Ecto neural progenitor cell (in vitro differentiated cells): ENCODE measurements around the gene JOSD1.

Experiments
- DNase-seq: peaks from one replicate; pipeline ENCODE4 v3.0.0-alpha.2; 2018; ENCODE audit warnings: low spot score

The JOSD1 gene

DNA sequence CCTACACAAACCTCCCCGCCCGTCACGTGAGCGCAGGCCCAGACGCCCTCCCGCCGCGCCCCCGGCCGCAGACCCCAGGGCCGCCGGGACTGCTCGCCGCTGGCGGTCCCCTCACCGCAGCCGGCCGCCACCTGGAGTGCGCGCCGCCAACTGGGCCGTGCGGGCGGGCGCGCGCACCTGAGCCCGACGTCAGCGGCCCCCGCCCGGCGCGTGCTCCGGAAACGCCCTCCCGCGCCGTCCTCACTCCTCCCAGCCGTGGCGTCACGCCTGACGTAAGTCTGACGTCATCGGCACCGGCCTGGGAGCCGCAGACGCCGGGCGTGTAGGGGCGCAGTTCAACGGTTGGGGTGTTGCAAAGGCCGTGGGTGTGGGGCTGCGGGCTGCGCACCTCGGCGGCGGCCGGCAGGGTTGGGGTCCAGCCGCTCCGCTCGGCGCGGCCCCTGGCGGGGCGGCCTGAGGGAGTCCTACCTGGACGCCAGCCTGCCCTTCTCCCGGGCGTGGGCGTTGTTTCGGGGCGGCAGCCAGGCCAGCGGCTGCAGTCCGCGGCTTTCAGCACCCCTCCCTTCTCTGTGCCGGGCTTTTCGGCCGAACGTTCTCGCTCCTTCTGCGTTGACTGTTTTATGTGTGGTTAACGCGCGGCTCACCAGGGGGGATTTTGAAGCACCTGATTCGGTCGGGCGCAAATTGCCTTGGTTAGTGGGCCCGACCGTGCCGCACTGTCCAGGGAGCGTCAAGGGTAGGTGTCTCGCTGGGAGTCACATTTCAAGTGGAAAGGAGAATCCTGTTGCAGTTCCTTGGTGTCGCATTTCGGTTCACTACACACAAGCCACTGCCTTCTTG is at the start of gene JOSD1:
TSS of gene JOSD1 (minus strand) at position 155 of the 840 bp plus-strand sequence. CDS start 956 bp downstream, outside the sequence.
- peak; percentile 97 for DNase-seq

DNA sequence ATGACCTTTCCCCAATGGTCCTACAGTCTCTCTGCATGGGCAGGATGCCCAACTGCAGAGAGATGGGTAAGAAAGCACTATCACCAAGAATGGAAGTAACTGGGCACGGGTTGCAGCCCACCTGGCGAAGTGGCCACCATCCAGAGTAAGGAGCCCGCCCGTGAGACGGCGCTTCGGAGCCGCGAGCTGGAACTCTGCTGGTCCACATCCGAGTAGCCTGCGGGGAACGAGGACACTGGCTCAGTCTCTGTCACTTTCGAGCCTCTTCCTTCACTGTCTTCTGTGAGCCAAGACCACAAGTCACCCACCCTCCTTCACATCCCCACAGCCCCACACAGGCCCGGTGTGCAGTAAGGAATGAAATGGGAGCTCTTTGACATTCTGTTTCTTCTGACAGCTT is 49.4 kb upstream of the JOSD1 start:
- no peak for DNase-seq

DNA sequence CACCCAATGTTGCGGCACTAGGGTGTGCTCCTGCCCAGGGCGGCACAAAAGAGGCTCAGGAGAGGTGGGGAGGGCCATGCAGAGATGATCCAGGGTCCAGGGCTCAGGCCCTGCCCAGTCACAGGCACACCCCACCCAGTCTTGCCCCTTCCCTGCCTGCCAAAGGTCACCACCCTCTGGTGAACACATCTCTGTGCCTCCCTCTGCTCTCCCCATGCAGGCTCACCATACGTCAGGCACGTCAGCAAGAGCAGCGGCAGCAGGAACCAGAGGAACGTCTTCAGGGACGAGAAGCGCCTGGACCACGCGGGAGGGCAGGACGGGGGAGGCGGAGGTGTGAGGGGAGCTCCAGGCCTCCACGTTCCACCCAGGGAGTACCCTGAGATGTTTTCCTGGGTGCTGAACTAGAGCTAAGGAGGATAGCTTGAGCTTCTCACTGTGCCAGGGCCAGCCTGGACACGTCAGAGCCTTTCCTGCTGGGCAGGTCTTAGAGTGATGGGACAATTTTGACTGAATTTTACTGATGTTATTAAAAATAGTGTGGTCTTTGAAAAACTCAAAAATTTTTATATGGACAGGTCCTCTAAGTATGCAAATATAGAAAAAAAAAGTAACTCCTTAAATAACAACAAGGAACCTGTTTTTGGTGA is 47.9 kb upstream of the JOSD1 start:
- no peak for DNase-seq

DNA sequence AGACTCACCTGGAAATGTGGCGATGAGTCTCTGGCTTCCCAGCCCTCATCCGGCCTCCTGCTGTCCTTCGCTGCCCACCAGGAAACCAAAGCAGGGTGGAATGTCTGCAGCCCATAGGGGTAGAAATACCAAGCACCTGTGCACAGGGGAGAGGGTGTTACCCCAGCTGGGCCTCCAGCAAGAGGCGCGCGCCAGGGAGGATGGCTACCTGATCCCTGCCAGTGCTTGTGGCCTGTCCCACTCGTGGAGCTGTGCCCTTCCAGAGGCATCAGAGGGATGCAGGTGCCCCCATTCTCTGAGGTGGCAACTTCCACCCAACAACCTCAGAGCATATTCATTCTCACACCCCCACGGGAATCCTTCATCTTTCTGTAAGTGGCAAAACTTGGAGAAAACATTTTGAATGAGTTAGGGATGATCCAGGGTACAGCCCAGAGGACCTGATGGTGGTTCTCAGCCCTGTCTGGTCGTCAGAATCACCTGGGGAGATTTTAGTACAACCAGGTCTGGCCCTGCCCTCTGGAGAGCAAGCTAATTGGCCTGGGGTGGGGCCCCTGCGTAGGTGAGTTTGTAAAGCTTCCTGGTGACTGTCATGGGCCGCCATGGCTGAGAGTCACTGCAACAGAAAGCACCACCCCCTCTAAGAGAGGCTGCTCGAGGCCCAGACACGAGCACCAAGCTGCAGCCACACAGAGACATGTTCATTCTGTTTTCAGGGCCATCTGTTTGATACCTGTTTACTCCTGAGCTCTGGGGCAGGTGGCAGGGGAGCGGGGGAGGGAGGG is 45.1 kb upstream of the JOSD1 start:
- no peak for DNase-seq

DNA sequence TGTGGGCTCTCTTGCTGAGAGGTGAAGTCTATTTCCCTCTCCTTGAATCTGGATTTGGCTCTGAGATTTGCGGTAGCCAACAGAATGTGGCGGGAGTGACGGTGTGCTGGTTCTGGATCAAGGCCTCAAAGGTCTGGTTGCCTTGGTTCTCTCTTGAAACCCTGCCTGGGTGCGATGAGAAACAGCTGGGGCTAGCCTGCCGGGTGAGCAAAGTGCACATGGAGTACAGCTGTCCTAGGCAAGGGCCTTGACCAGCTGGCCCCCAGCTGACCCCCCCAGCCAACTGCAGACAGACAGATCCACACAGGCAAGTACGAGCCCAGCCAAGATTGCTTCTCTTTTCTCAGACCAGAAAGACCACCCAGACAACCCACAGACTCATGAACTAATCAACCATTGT is 44.2 kb upstream of the JOSD1 start:
- DNase-seq: no peak

DNA sequence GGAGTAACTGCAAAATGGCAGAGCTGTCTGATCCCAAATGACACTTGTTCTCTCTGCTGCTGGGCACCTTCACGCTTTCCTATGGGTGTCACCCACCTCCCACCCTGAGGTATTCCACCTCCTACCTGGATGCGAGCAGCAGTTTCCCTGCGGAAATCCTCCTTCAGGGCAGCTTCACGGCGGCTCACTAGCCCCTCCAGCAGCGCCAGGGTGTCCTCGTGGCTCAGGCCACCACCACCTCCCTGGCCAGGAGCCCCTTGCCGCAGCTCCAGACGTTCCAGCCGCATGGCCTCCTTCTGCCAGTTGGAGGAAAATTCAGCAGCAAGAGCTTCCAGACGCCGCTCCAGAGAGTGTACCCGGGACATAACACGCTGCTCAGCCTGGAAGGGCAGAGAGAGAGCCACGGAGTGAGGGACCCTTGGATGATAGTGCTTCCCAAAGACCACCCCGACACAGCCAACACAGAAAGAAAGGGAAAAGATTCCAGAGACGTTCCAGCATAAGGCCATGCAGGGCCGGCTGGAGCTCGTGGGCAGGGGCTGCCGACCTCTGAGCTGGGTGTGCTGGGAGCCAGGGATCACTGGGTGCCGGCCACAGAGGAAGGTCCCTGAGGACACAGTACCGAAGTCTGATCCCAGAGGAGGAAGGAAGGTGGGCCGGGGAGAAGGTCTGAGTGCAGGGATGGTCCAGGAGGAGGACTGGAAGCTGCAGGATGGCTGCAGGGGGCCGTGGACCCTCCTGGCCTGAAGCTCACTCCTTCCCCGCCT is 41.6 kb upstream of the JOSD1 start:
- no peak for DNase-seq

DNA sequence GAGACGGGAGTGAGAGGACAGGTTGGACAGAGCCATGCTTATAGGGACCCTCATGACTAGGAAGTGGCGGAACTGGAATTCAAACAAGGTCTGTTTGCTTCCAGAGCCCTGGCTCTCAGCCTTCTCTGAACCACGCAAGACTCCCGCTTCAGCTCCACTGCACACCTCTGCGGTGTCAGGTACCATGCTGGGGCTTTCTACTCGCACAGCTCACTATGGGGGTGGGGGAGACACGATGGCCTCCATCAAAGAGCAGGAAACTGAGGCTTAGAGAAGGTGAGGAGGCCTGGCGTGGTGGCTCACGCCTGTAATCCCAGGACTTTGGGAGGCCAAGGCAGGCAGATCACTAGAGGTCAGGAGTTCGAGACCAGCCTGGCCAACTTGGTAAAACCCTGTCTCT is 40.8 kb upstream of the JOSD1 start:
- DNase-seq: no peak

DNA sequence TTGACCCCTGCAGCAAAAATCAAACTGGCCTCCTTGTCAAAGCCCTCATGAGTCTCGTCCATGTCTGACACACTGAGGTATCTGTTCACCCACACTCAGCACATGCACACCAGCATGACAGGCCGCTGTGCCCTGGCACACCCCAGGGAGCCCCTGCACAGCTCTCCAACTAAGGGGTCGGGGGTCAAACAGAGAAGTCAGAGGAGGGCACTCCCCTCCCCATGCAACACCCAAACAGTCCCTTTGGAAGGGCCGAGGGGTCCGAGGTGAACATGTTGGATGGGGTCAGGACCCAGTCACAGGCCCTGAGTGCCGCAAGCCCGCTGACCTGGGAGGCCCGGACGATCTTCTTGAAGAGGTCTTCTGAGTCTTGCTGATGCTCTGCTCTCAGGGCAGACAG is 40.4 kb upstream of the JOSD1 start:
- DNase-seq: no peak

DNA sequence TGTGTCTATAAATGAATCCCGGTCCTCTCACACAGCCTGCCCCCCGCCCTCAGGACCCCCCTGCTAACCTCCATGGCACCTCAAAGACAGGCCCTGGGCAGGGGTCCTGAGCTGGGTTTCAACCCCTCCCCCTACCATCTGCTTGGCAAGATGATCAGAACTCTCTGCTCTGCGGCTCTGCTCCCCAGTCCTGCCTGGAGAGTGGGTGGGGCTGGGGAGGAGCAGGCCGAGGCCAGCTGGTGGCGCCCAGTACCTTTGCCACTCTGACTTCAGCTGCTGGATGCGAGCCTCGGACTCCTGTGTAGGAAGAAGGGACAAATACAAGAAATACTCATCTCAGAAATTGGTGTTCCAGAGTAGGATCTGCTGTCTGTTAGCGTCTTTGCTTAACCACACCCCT is 40.0 kb upstream of the JOSD1 start:
- DNase-seq: no peak

DNA sequence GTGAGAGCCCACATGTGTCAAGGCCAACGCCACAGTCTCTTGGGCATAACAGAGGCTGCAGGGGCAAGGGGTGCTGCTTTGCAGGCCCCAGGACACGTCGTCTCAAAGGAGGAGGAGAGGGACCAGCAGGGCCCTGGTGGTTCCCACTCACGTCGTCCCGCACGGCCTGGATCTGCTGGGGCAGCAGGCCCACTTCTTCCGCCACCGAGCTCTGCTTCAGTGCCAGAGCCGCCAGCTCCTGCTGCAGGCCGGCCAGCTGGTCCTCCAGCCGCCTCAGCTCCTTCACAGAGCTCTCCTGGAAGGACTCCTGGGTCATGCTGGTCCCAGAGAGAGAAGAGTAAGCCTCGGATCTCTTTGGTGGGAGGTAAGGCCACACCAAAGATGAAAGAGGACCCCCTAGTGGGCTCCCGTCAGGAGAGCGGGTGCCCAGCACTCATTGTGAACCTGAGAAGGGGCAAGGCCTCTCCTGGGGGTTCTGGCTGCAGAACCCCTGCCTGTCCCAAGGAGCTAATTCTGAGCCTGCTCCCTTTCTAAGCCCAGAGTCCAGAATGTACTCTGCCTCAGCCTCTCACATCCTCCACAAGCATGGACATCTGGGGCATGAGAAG is 39.5 kb upstream of the JOSD1 start:
- DNase-seq: no peak

DNA sequence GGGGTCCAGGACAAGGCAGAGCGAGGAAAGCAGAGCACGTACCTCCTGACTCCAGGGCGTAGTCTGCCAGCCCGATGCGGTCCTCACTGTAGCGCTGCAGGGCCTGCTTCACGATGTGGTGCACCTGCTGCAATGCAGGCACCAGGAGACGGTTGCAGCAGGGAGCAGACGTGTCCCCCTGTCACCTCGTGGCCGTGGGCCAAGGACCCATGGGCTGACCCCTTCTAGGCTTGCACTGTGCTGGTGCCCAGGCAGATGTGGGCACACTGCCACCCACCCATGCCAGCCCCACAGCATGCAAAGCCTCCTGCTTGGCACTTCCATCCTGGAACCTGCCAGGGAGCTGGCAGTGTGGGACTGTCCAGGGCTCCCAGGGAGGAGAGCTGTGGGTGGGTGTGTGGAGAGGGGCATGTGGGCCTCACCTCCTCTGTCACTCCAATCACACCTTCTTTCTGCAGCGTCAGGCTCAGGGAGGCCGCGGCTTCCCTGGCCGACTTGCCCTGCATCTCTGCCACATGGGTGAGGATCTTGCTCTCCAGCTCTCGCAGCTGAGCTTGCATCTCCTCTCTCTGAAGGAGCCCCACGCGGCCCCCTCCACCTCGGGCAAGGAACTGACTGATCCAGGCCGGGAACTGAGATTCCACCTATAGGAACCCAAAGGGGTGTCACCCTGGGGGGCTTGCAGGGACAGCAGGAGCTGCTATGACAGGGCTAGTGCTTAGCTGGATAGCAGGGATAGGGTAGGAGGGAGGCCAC is 38.7 kb upstream of the JOSD1 start:
- no peak for DNase-seq

DNA sequence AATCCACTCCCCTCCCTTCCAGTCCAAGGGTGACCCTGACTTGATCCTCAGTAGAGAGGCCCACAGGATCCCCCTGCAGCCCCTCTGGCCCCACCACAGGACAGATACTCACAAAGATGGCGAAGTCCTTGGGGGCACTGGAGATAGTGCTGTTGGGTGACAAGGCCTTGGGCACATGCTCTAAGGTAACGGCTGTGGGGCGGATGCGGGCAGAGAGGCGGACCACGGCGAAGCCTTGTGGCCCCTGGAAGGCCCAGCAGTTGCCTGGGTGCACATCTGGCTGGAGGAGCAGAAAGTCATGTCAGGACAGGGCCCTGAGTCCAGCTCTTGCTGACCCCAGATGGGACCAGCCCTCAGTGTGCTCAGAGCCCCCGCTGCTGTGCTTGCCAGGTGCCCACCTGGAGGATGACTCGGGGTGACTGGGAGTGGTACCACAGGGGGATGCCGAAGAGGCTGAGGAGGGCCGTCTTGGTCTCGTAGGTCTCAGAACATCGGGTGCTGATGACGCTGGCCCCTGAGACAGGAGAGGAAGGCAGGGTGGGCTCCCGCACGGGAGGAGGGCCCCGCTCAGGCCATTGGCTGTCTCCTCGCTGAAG is 37.8 kb upstream of the JOSD1 start:
- DNase-seq: no peak

DNA sequence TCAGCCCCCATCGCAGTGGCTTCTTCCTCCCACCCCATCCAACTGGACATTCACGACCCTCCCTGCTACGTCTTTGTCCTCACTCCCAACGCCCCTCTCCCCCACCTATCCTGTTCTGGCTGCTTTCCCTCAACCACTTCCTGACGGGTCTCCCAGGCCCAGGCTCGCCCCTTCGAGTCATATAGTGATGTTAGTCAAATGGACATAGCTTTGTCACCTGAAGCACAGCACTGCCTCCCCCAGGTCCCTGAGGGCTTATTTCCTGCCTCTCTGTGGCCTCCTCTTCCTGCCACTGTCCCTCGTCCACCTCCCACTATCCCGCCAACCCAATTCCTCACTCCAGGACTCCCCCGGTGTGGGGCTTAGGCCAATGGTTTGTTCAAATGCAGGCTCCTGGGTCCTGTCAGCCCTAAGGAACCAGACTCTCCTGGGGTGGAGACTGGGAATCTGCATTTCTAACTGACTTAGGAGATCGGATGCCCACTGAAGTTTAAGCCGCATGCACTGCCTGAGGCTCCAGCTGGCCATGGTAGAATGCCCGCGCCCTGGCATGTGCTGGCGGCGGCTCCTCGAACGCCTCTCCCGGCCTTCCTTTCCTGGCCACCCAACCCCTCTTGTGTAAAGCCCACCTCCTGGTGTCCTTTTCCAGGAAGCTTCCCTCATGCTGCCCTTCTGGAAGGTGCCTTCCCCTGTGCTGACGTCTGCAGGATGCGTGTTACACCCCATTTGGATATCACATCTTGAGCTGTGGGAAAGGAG is 36.7 kb upstream of the JOSD1 start:
- no peak for DNase-seq

DNA sequence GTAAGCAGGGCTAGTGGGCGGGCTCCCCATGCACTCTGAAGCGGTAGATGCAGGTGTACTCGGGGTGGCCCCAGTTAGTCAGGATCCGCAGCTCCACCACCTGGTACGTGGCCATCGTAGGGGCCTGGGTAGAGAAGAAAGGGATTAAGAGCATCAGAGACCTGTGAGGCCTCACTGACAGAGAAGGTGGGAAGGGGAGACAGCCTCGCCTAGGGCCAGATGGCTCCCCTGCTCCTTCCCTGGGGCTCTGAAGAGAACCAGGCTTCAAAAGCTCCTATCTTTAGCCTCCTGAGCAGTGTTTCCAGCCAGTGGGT is 35.5 kb upstream of the JOSD1 start:
- no peak for DNase-seq

DNA sequence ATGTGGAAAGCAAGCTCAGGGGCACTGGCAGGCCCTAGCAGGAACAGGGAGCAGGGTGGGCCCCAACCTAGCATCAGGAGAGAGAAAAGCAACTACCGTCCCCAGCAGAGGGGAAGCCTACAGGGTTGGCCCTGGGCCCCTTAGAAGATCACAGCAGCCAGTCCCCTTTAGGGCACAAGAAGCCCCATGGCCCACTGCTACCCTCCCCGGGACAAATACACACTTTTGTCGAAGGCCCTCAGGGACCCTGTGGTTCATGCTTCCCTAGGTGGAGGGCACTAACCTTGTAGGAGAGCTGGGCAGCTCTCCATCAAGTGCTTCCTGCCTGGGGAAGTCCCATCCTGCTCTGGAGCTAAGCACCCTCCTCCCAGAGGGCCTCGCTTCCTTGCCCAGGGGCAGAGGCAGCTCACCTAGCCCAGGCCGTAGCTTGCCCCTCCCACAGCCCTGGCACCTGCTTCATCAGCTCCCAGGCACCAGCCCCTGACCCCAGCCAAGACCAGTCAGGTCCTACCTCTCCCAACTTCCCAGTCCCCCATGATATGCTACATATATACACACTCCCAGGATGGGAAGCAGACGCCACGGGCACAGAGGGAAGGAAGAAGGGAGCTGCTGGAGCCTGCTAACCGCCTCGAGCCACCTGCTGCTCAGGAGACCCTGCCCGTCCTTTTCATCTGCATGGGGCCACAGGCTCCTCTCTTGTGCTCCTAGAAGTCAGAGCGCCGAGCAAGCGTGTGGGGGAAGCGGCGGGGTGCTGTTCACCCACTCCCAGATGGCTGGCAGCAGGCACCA is 34.9 kb upstream of the JOSD1 start:
- DNase-seq: no peak

DNA sequence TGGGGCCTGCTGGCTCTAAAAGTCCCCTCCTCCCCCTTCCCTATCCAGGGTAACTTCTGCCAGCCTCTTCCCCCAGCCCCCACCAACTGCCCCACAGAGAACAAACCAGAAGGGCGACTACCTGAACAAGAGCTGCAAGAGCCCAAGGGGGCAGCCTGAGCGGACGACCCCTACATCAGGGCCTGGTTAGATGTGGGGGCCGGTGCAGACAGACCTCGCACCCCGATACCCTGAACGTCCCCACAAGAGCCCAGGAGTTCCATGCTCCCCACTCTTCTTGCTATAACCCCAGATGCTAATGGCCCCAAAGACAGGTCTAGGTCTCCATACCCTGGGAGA is 34.4 kb upstream of the JOSD1 start:
- DNase-seq: no peak

DNA sequence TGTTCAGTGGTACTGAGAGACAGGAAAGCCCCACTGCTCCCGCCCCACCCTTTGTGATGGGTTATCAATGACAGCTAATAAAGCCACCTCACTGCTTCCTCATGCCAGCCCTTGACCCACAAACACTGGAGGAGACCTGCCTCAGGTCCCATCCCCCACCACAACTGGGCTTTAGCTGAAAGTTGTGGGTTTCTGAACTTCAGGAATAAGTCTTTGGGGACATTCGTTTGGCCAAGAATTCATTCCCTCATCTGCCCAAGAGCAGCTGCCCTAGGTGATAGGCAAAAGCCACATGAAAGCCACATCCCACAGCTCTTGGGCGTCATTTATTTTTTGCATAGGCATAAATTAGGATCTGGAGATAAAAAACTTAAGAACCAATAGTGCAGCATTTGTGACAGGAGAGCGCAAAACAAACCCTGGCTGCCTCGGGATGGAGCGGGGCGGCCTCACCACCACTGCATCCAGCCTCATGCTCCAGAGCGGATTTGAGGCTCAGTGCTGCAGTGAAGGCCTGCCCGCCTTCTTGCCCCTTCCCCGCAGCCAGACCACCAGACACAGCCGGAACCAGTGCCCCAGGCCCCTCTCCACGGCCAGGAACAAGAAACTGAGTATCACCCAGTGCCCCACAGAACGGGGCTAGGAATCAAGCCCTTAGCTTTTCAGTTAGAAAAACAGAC is 33.8 kb upstream of the JOSD1 start:
- no peak for DNase-seq

DNA sequence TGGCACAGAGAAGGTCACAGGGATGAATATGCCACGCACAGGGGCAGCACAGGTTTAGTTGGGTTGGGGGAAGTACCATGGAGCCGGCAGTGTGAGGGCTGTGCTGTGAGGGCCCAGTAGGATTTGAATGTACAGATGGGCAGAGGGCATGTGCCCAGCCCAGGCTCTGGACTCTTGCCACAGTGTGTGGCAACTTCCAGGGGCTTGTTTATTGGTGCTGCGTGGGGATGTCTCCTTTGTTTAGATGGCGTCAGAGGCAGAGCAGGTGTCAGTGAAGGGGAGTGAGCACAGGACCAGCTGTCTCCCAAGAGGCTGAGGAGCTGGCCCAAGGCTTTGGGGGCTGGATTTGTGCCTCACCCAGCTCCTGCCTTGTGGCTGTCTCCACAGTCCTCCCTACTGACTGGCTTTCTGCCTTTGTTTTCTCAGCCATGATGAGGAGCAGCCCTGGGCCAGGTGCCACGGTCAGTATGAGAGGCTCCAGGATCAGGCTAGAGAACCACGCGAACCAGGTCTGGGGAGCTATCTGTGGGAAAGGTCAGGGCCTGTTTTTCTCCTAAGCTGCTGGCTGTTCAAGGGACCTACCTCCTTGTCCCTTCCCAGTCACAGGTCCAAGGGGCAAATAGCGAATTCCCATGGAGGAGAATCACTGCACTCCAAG is 33.1 kb upstream of the JOSD1 start:
- no peak for DNase-seq
